A673 (cell line): ENCODE results near the gene EFCAB7.

ENCODE experiments used
- CTCF ChIP-seq: fragments of 300-800, 200-600 bp; sonication (generic); conservative IDR thresholded peaks from 2 replicates; pipeline ENCODE4 v1.5.1; 2017; ENCODE audit warnings: low read depth, mild to moderate bottlenecking, antibody characterized with exemption, low read length, moderate library complexity, mixed read lengths
- EZH2 ChIP-seq: fragments of 200-600 bp; sonication (generic); IDR thresholded peaks from 2 replicates; pipeline ENCODE4 v1.6.1; 2017; ENCODE audit warnings: borderline replicate concordance, low read depth, mild to moderate bottlenecking, mixed read lengths, antibody characterized with exemption, low read length; ENCODE audit not compliant: poor library complexity, severe bottlenecking

DNA sequence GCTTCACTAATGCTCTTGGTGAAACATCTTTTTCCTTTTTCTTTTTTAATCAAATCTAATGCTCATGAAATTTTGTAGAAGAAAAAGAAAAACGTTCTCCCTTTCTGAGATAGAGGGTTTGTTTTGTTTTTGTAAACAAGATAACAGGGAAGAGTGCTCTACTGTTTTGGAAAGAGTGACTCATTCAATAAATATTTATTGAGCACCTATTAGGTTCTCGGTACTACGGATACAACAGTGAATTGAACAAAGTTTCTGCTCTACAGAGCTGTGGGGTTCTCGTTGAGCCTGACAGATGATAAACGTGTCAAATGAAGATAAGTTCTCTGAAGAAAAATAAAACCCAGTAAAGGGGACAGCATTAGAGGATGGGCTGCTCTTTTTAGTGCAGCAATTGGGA is 76.9 kb downstream of the EFCAB7 start:
- no peak for TF ChIP-seq EZH2
- no peak for TF ChIP-seq CTCF
